H7 (cell line): ENCODE measurements around the gene ZNF488. TPM values are rescaled to one million over a fixed set of nuclear protein-coding genes. Genes with fewer than 3 reads are reported as not detected.

ENCODE experiments used
- DNase-seq: peaks from one replicate; pipeline ENCODE4 v3.0.0; 2012
- H3K27me3 ChIP-seq: 2 replicates; pipeline ENCODE4 v1.6.0; 2011; ENCODE audit warnings: mild to moderate bottlenecking, low read length; ENCODE audit not compliant: control insufficient read depth, insufficient read depth
- H3K36me3 ChIP-seq: replicated peaks from 2 replicates; pipeline ENCODE4 v1.5.1; 2011; ENCODE audit warnings: low read length; ENCODE audit not compliant: control insufficient read depth, insufficient read depth
- H3K4me3 ChIP-seq: 2 replicates; pipeline ENCODE4 v1.5.1; 2011; ENCODE audit warnings: low read depth, mild to moderate bottlenecking, control low read depth, low read length, moderate library complexity; ENCODE audit not compliant: insufficient read depth
- total RNA-seq: library from RNA; depleted of rRNA; stranded (reverse); fragments of >200 nt; shearing (Covaris generic); gene quantifications from 2 replicates; pipeline ENCODE4 v1.2.3, GENCODE V29; 2014

ZNF488 gene
- total RNA-seq, 1 experiment from 2014 or later, result 3.0 TPM

- Histone ChIP-seq H3K4me3 (no peak overlapping the region), H3K36me3 (no peaks in the 10 kb centered on the region; the same call in 1 of the 2 replicates), H3K27me3 (no peaks in the 10 kb centered on the region)
- no peak for DNase-seq
Measured at GRCh38 chr10:47369251-47369894, 14.7 kb downstream of the ZNF488 start.

- Histone ChIP-seq H3K4me3 (no peak overlapping the region), H3K36me3 (no peaks in the 10 kb centered on the region; the same call in 1 of the 2 replicates), H3K27me3 (no peaks in the 10 kb centered on the region)
- no peak for DNase-seq
Measured at GRCh38 chr10:47368431-47369180, 15.5 kb downstream of the ZNF488 start.

GRCh38 chr10:47367646-47368045 lies 16.4 kb downstream of the ZNF488 start:
- Histone ChIP-seq H3K36me3 (no peaks in the 10 kb centered on the region; the same call in 1 of the 2 replicates), H3K27me3 (no peaks in the 10 kb centered on the region), H3K4me3 (no peak overlapping the region)
- no peak for DNase-seq

- DNase-seq, result no peak
- H3K36me3 ChIP-seq, result no peaks in the 10 kb centered on the region; the same call in 1 of the 2 replicates
- no peaks in the 10 kb centered on the region for H3K27me3 ChIP-seq
- H3K4me3 ChIP-seq, result no peak overlapping the region
Measured at GRCh38 chr10:47366731-47367460, 17.2 kb downstream of the ZNF488 start.

GRCh38 chr10:47366181-47366631 lies 17.9 kb downstream of the ZNF488 start:
- H3K36me3 ChIP-seq, result no peaks in the 10 kb centered on the region; the same call in 1 of the 2 replicates
- no peak for DNase-seq
- H3K4me3 ChIP-seq, result no peak overlapping the region

GRCh38 chr10:47365431-47366180 lies 18.5 kb downstream of the ZNF488 start:
- DNase-seq, result no peak
- no peaks in the 10 kb centered on the region for H3K27me3 ChIP-seq
- no peaks in the 10 kb centered on the region; the same call in 1 of the 2 replicates for H3K36me3 ChIP-seq
- H3K4me3 ChIP-seq, result no peak overlapping the region

More at GRCh38 chr10:47366181-47366631, 17.9 kb downstream of the ZNF488 start:
- no peaks in the 10 kb centered on the region for H3K27me3 ChIP-seq

GRCh38 chr10:47364911-47365310 lies 19.2 kb downstream of the ZNF488 start:
- H3K27me3 ChIP-seq, result no peaks in the 10 kb centered on the region
- H3K4me3 ChIP-seq, result no peak overlapping the region
- H3K36me3 ChIP-seq, result no peaks in the 10 kb centered on the region; the same call in 1 of the 2 replicates
- no peak for DNase-seq

- Histone ChIP-seq H3K27me3 (no peaks in the 10 kb centered on the region), H3K36me3 (no peaks in the 10 kb centered on the region; the same call in 1 of the 2 replicates), H3K4me3 (no peak overlapping the region)
- DNase-seq, result no peak
Measured at GRCh38 chr10:47364366-47364765, 19.7 kb downstream of the ZNF488 start.

GRCh38 chr10:47363781-47364180 lies 20.3 kb downstream of the ZNF488 start:
- no peak for DNase-seq
- no peaks in the 10 kb centered on the region; the same call in 1 of the 2 replicates for H3K36me3 ChIP-seq
- H3K4me3 ChIP-seq, result no peak overlapping the region

GRCh38 chr10:47362199-47362598 lies 21.9 kb downstream of the ZNF488 start:
- H3K36me3 ChIP-seq, result no peaks in the 10 kb centered on the region; the same call in 1 of the 2 replicates
- no peak overlapping the region for H3K4me3 ChIP-seq
- DNase-seq, result no peak
- H3K27me3 ChIP-seq, result no peaks in the 10 kb centered on the region

More at GRCh38 chr10:47363781-47364180, 20.3 kb downstream of the ZNF488 start:
- H3K27me3 ChIP-seq, result no peaks in the 10 kb centered on the region

GRCh38 chr10:47361293-47361692 lies 22.8 kb downstream of the ZNF488 start:
- H3K4me3 ChIP-seq, result no peak overlapping the region
- no peaks in the 10 kb centered on the region for H3K36me3 ChIP-seq
- DNase-seq, result peak; percentile 91
- no peaks in the 10 kb centered on the region for H3K27me3 ChIP-seq

- H3K27me3 ChIP-seq, result no peaks in the 10 kb centered on the region
- DNase-seq, result no peak
- H3K36me3 ChIP-seq, result no peaks in the 10 kb centered on the region
- no peak overlapping the region for H3K4me3 ChIP-seq
Measured at GRCh38 chr10:47360419-47361040, 23.6 kb downstream of the ZNF488 start.

- no peak for DNase-seq
- no peaks in the 10 kb centered on the region for H3K27me3 ChIP-seq
- no peak overlapping the region for H3K4me3 ChIP-seq
- no peaks in the 10 kb centered on the region for H3K36me3 ChIP-seq
Measured at GRCh38 chr10:47359626-47360418, 24.3 kb downstream of the ZNF488 start.
